ENCODE data around the gene SHANK1.

GRCh38 chr19:50644315-50644915 is 75.2 kb downstream of the SHANK1 start:
- TF ChIP-seq POLR2A (IDR thresholded peaks at IDR 0.05; ENCODE audit: low read depth, low read length), result no peak
- no peak for TF ChIP-seq CTCF (conservative IDR thresholded peaks at IDR 0.05; ENCODE audit: low read depth, low read length)
- no peak for TF ChIP-seq CEBPB (IDR thresholded peaks at IDR 0.05; ENCODE audit: low read depth, low read length)
- no peak for TF ChIP-seq MXI1 (IDR thresholded peaks at IDR 0.05; ENCODE audit: borderline replicate concordance, low read depth, low read length)
- no peak for TF ChIP-seq RFX5 (IDR thresholded peaks at IDR 0.05; ENCODE audit: low read depth, low read length)
- TF ChIP-seq RAD21 (IDR thresholded peaks at IDR 0.05; ENCODE audit: low read length), result no peak
- no peak for TF ChIP-seq RCOR1 (IDR thresholded peaks at IDR 0.05; ENCODE audit: insufficient replicate concordance, low read length)
- no peak for TF ChIP-seq BHLHE40 (IDR thresholded peaks at IDR 0.05; ENCODE audit: low read depth, low read length)
- no peak for TF ChIP-seq SMC3 (IDR thresholded peaks at IDR 0.05; ENCODE audit: low read depth, low read length)
- TF ChIP-seq ELK1 (IDR thresholded peaks at IDR 0.05; ENCODE audit: borderline replicate concordance, low read depth, low read length), result no peak
- no peak for TF ChIP-seq FOS (IDR thresholded peaks at IDR 0.05; ENCODE audit: low read depth, low read length)
- TF ChIP-seq NFE2L2 (IDR thresholded peaks at IDR 0.05; ENCODE audit: low read depth, low read length), result no peak
- TF ChIP-seq USF2 (IDR thresholded peaks at IDR 0.05; ENCODE audit: low read depth, low read length), result no peak
